ENCODE measurements around the gene TP53TG5. TPM values are rescaled to one million over a fixed set of nuclear protein-coding genes. Genes with fewer than 3 reads are reported as not detected.

TP53TG5 gene
- total and polyA plus RNA-seq, 3 donors from 2014 or later = 6.4 to 28.2 (median 12.3) TPM

- WGBS, 2 donors = 85 to 87% methylated on average over 3 of the region's 3 CpGs
- intact Hi-C loops (cut with DNase I; ENCODE audit: low total_unique reads) = no loop called here
- Histone ChIP-seq H3K4me1 (no peaks in the 10 kb centered on the region), H3K4me3 (no peak overlapping the region), H3K27ac (no peak overlapping the region), H3K9me3 (no peaks in the 10 kb centered on the region), H3K27me3 (no peaks in the 10 kb centered on the region), H3K36me3 (ENCODE audit: low read depth, missing control alignments) (no peaks in the 10 kb centered on the region)
- TF ChIP-seq CTCF (IDR thresholded peaks at IDR 0.05) = no peak
- no peak for DNase-seq
Measured at GRCh38 chr20:45392733-45393132, 14.6 kb upstream of the TP53TG5 start.

GRCh38 chr20:45391559-45391958, 13.4 kb upstream of the TP53TG5 start:
- 82 to 92% methylated on average over 2 of the region's 2 CpGs for WGBS, 2 donors

GRCh38 chr20:45390931-45391330, 12.8 kb upstream of the TP53TG5 start:
- Histone ChIP-seq H3K27ac (no peak overlapping the region), H3K27me3 (no peaks in the 10 kb centered on the region), H3K4me3 (no peak overlapping the region), H3K4me1 (no peaks in the 10 kb centered on the region), H3K36me3 (ENCODE audit: low read depth, missing control alignments) (no peaks in the 10 kb centered on the region), H3K9me3 (no peaks in the 10 kb centered on the region)
- intact Hi-C loops (cut with DNase I; ENCODE audit: low total_unique reads) = no loop called here
- DNase-seq = no peak
- no peak for TF ChIP-seq POLR2A (IDR thresholded peaks at IDR 0.05)
- TF ChIP-seq CTCF (IDR thresholded peaks at IDR 0.05) = no peak
- 92 to 97% methylated on average over 2 of the region's 2 CpGs for WGBS, 2 donors

More at GRCh38 chr20:45391559-45391958, 13.4 kb upstream of the TP53TG5 start:
- Histone ChIP-seq H3K27ac (no peak overlapping the region), H3K27me3 (no peaks in the 10 kb centered on the region), H3K9me3 (no peaks in the 10 kb centered on the region), H3K36me3 (ENCODE audit: low read depth, missing control alignments) (no peaks in the 10 kb centered on the region), H3K4me1 (no peaks in the 10 kb centered on the region), H3K4me3 (no peak overlapping the region)
- intact Hi-C loops (cut with DNase I; ENCODE audit: low total_unique reads) = no loop called here
- DNase-seq = no peak
- TF ChIP-seq CTCF (IDR thresholded peaks at IDR 0.05) = no peak
- no peak for TF ChIP-seq POLR2A (IDR thresholded peaks at IDR 0.05)

GRCh38 chr20:45387274-45387673, 9.1 kb upstream of the TP53TG5 start:
- no peak overlapping the region for H3K27ac ChIP-seq
- 94 to 95% methylated on average over 1 of the region's 1 CpG for WGBS, 2 donors
- H3K4me1 ChIP-seq = no peaks in the 10 kb centered on the region
- no peaks in the 10 kb centered on the region for H3K9me3 ChIP-seq
- no peaks in the 10 kb centered on the region for H3K36me3 ChIP-seq (ENCODE audit: low read depth, missing control alignments)
- H3K27me3 ChIP-seq = no peaks in the 10 kb centered on the region
- TF ChIP-seq CTCF (IDR thresholded peaks at IDR 0.05) = no peak
- TF ChIP-seq POLR2A (IDR thresholded peaks at IDR 0.05) = no peak
- intact Hi-C loops (cut with DNase I; ENCODE audit: low total_unique reads) = no loop called here
- DNase-seq = no peak
- H3K4me3 ChIP-seq = no peak overlapping the region

- TF ChIP-seq POLR2A (IDR thresholded peaks at IDR 0.05) (no peak), CTCF (IDR thresholded peaks at IDR 0.05) (no peak)
- Histone ChIP-seq H3K4me1 (peaks cover 3% of the 10 kb centered on the region), H3K27ac (no peak overlapping the region), H3K4me3 (no peak overlapping the region), H3K36me3 (ENCODE audit: low read depth, missing control alignments) (no peaks in the 10 kb centered on the region), H3K27me3 (no peaks in the 10 kb centered on the region), H3K9me3 (no peaks in the 10 kb centered on the region)
- no peak for DNase-seq
- WGBS, 2 donors = 82% methylated on average over 11 of the region's 11 CpGs
- intact Hi-C loops (cut with DNase I; ENCODE audit: low total_unique reads) = no loop called here
Measured at GRCh38 chr20:45377269-45377668, 856 bp downstream of the TP53TG5 start.

Data from testis (tissue), 3 donors.